Stimulated activated CD4-positive, alpha-beta T cell treated with anti-CD3 and anti-CD28 coated beads, Interleukin-1b, Interleukin-23, amount 100 ng/mL, for 1 hour (primary cell): ENCODE data around the gene RBM20.

Experiments
- DNase-seq, 2 donors: peaks; one replicate each; pipeline ENCODE4 v3.0.0-alpha.2; 2020; ENCODE audit warnings: low read depth in 2 of 2

Gene RBM20

DNA sequence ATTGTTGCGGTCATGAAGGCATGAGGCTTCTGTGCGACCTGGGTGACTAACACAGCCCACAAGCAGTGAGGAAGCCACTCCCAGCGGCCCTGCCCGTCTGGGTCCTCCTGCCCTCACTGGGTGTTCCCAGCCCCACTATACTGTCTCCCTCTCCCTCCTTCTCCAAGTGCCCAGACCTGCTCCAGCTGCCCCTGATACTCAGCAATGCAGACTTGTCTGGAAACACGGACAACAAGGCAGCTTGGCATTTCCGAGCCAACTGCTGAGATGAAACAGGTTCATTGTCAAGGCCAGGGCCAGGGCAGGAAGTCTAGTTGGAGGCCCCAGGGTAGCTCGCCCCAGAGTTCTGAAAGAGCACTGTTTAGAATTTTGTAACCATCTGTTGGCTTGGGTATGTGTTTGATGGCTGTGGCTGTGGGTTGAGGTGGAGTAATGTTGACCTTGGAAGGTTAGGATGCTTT lies 95.7 kb downstream of the RBM20 start:
- DNase-seq: no peak

DNA sequence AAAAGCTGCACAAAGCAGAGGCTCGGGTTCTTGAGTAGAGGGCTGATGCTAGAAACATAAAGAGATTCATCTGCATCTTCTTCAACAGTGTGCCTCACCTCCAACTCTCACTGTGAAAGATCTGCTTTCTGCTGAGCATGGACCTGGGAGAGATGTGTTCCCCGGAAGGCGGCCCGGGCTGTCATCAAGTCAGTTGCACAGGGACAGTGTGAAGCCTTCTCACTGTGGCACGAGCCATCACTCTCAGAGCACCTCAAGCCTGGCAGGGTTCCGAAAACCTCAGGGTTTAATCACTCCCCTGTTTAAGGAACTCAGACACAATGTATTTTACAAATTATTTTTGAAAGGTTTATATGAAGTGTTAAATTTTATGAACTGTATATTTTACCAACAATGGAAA lies 98.7 kb downstream of the RBM20 start:
- DNase-seq: no peak

- DNase-seq: no peak
These were observed 100.6 kb downstream of the RBM20 start for GRCh38 chr10:110744782-110745181.

GRCh38 chr10:110746254-110746826 lies 102.2 kb downstream of the RBM20 start:
- peak in 1 of 2 donors; percentile 18 for DNase-seq

- DNase-seq: no peak
These were observed 103.0 kb downstream of the RBM20 start for GRCh38 chr10:110746969-110747608.

DNA sequence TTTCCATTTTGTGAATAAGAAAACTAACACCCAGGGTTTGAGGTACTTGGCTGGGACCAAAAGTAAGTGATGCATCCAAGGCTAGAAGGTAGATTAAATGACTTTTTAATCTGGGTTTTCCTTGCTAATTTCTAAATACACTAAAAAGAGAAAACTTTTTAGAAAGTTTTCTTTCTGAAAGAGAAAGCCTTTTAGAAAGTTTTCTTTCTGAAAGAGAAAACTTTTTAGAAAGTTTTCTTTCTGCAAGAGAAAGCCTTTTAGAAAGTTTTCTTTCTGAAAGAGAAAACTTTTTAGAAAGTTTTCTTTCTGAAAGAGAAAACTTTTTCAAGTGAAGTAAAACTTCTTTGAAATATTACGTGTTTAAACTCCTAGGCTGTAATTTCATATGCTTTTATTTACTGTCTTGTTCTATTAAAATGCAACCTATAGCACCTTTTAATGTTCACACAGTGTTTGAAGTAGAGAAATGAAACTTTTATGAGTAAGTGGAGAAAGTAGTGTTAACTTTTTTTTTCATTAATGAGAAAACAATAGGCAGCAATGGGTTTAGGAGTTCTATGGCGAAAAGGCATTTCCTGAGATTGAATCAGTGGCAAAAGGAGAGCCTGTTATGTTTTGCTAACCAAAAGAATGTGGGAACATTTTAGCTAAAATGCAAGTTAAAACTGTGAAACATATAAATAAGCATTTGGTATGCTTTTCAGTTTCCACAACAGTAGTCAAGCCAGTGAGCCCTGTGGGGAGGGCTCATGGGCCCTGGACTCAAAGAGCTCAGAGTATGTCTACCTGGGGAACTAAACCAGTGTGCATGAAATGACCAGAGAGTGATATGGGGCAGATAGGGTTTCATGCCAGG lies 103.7 kb downstream of the RBM20 start:
- no peak for DNase-seq

GRCh38 chr10:110748970-110749369 lies 104.8 kb downstream of the RBM20 start:
- DNase-seq: no peak

GRCh38 chr10:110750931-110751330 lies 106.8 kb downstream of the RBM20 start:
- no peak for DNase-seq

DNA sequence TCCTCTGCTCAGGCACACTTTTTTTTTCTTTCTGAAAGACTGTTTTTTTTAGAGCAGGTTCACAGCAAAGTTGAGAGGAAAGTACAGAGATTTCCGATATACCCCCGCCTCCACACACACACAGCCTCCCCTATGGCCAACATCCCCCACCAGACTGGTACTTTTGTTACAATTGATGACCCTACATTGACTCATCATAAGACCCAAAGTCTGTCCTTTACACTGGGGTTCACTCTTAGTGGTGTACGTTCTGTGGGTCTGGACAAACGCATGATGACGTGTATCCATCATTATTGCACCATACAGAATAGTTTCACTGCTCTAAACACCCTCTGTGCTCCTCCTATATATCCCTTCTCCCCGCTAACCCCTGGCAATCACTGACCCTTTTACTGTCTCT lies 107.7 kb downstream of the RBM20 start:
- DNase-seq: no peak

- DNase-seq: no peak
These were observed 109.3 kb downstream of the RBM20 start for GRCh38 chr10:110753462-110753861.

GRCh38 chr10:110754375-110755105 lies 110.4 kb downstream of the RBM20 start:
- DNase-seq: no peak

GRCh38 chr10:110755781-110756180 lies 111.6 kb downstream of the RBM20 start:
- no peak for DNase-seq

DNA sequence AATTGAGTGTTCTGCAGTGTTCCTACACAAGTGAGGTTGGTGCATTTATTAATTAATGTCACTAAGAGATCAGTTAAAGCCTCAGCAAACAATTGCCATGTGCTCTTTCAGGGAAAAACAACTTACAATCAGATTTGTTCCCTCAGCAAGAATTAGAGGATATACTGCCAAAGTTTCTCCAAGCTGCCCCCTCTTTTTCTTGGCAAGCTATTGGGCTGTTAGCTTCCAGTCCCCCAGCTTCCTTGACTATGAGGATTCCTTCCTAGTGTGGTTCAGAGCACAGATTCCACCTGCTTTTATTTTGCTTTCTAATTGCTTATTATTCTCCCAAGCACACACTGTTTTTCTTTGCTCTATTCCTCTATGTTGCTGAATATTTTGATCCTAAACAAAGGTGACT lies 112.7 kb downstream of the RBM20 start:
- DNase-seq: no peak

DNA sequence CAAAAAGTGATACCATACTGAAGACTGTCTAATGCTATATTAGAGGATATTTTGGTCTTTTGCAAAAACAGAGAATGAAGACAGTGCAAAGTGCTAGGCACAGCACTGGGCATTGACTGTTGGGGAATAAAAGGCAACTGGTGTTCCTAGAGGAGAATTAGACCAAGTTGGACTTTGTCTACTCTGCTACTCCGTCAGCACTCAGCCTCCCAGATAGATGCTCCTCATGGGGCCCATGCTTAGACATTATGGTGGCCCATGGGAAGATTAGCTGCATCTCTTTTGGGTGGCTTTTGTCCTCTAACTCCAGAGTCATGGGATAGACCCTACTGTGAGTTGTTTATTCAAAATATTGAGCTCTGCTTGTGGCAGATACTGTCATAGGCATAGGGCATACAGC lies 113.5 kb downstream of the RBM20 start:
- DNase-seq: no peak

DNA sequence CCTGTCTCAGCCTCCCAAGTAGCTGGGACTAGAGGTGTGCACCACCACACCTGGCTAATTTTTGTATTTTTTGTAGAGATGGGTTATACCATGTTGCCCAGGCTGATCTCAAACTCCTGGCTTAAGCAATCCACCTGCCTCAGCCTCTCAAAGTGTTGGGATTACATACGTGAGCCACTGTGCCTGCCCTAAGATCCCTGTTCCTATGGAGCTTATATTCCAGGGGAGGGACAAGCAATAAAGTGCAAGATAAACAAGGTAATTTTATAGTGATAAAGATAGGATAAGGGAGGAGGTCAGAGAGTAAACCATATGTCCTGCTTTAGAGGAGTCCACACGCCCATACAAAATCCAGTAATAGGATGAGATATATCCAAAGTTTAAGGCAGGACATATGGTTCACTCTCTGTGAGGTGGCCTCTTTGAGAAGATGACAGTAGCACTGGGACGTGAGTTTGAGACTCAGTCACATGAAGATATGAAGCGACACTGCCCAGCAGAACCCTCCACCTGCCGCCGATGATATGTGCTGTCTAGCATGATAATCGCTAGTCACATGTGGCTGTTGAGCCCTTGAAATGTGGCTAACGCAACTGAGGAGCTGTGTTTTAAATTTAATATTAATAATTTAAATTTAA lies 114.1 kb downstream of the RBM20 start:
- DNase-seq: no peak

GRCh38 chr10:110758898-110759297 lies 114.8 kb downstream of the RBM20 start:
- DNase-seq: no peak

DNA sequence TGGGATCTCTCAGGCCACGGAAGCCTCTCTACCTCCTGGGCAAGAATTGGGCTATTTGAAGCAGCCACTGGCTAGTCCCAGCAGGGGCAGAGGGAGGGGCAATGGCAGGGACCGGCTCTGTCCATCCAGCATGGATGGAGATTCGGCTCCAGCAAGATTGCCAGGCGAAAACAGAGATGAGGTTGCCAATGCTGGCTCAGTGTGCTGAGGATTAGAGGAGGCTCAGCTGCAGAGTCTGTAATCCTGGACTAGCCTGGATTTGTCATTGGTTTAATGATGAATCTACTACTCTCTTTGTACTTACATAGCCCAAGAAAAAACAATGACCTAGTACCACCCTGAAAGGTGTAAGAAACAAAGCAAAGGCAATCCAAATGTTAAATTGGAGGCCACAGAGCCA lies 115.4 kb downstream of the RBM20 start:
- DNase-seq: no peak

DNA sequence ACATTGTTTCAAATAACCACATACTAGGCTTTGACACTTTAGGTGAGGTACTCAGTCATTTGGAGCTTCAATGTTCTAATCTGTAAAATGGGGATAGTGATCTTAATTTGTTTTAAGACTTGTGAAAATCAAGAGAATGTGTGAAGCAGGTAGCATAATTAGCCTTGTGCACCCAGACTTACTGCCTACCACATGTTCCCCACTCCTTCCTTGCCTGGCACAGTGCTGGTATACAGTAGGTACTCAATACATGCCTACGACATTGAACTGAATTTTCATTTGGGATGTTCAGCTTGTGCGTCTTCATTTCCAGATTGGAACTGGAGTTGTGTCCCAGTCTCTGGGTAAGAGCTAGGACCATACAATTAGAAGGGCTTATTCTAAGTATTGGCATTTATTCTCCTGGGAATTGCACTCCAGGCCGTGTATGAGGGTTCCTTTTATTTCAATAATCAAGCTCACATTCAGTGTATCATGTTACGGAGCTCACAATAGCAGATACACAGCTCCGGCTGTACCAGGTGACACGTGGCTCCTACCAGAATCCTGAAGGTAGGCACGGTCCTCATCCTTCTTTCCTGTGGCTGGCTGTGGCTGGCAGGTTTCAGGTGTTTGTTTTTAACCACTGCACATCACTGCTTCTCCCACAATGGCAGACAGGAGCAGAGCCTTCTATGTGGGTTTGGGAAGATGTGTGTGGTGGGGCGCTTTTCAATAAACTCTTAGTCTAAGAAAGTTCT lies 118.1 kb downstream of the RBM20 start:
- DNase-seq: no peak

DNA sequence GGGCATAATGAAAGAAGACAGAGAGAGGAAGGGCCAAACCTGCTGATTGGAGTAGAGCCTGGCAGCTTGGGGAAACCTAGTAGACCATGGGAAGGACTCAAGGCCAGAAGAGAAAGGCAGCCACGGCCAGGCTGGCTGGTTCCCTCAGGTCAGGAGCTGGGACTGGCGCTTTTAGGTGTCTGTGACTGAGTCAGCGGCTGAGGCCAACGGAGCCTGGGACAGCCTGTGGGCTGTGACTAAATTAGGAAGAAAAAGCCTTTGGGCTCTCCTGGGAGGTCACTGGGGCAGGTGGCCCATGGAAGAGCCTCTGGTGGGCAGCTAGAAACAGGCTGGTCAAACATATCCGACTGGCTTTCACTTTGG lies 118.7 kb downstream of the RBM20 start:
- no peak for DNase-seq

- DNase-seq: no peak
These were observed 120.2 kb downstream of the RBM20 start for GRCh38 chr10:110764378-110764777.
